Inferior parietal cortex (tissue), 1 donor: ENCODE measurements around the gene CLDN24.

ENCODE experiments used
- DNase-seq: peaks from one replicate; pipeline ENCODE4 v3.0.0-alpha.2; 2016; ENCODE audit errors: extremely low spot score

CLDN24 gene

GRCh38 chr4:183321079-183321478 lies 1.1 kb downstream of the CLDN24 start:
- DNase-seq, result no peak

- no peak for DNase-seq
Measured at GRCh38 chr4:183320211-183321059, 1.8 kb downstream of the CLDN24 start, which contains the start of gene CLDN22. Gene CLDN22, minus strand, starts transcription at chr4:183320276. Its CDS starts 58 bp downstream, at chr4:183320218.

GRCh38 chr4:183318656-183319055 lies 3.6 kb downstream of the CLDN24 start:
- DNase-seq, result no peak

GRCh38 chr4:183314806-183315205 lies 7.4 kb downstream of the CLDN24 start:
- no peak for DNase-seq

- DNase-seq, result no peak
Measured at GRCh38 chr4:183314336-183314735, 7.9 kb downstream of the CLDN24 start.

- DNase-seq, result no peak
Measured at GRCh38 chr4:183312841-183313240, 9.4 kb downstream of the CLDN24 start.

- DNase-seq, result no peak
Measured at GRCh38 chr4:183306811-183307210, 15.4 kb downstream of the CLDN24 start.

GRCh38 chr4:183304538-183304937 lies 17.7 kb downstream of the CLDN24 start:
- DNase-seq, result no peak

GRCh38 chr4:183304067-183304466 lies 18.2 kb downstream of the CLDN24 start:
- no peak for DNase-seq

- no peak for DNase-seq
Measured at GRCh38 chr4:183303301-183303700, 18.9 kb downstream of the CLDN24 start.

- no peak for DNase-seq
Measured at GRCh38 chr4:183300655-183301054, 21.6 kb downstream of the CLDN24 start.

- DNase-seq, result no peak
Measured at GRCh38 chr4:183300070-183300469, 22.2 kb downstream of the CLDN24 start.

GRCh38 chr4:183299464-183299863 lies 22.8 kb downstream of the CLDN24 start:
- DNase-seq, result no peak

- DNase-seq, result no peak
Measured at GRCh38 chr4:183297675-183298074, 24.6 kb downstream of the CLDN24 start.

GRCh38 chr4:183295711-183296110 lies 26.5 kb downstream of the CLDN24 start:
- DNase-seq, result no peak

- DNase-seq, result no peak
Measured at GRCh38 chr4:183291070-183291469, 31.2 kb downstream of the CLDN24 start.

GRCh38 chr4:183289688-183290087 lies 32.5 kb downstream of the CLDN24 start:
- no peak for DNase-seq

- DNase-seq, result no peak
Measured at GRCh38 chr4:183288955-183289354, 33.3 kb downstream of the CLDN24 start.

GRCh38 chr4:183287677-183288076 lies 34.5 kb downstream of the CLDN24 start:
- no peak for DNase-seq

GRCh38 chr4:183287309-183287659 lies 34.9 kb downstream of the CLDN24 start:
- no peak for DNase-seq

- no peak for DNase-seq
Measured at GRCh38 chr4:183286590-183287308, 35.5 kb downstream of the CLDN24 start.

- DNase-seq, result no peak
Measured at GRCh38 chr4:183285886-183286285, 36.3 kb downstream of the CLDN24 start.

- no peak for DNase-seq
Measured at GRCh38 chr4:183284965-183285364, 37.3 kb downstream of the CLDN24 start.
